GM18507 (cell line): Measurements from ENCODE around the gene ZNF684.
"Not testable (repeated sequence)": the region's sequence is repeated elsewhere in the genome, so short reads cannot be mapped to it uniquely, and the experiment has no call there.

Experiments used
- DNase-seq: peaks from one replicate; pipeline ENCODE4 v3.0.0; 2011; ENCODE audit warnings: low read depth; ENCODE audit not compliant: insufficient read length; ENCODE audit errors: extremely low spot score
- FAIRE-seq: peaks from 2 replicates; lab custom pipeline; 2011; peaks lifted over from hg19 to GRCh38; lab: Jason Lieb, UNC

The ZNF684 gene

GRCh38 chr1:40531381-40532061 lies at the start of gene ZNF684:
TSS of gene ZNF684 (plus strand) at chr1:40531637. CDS start at chr1:40533167, 1,530 bp downstream.
- FAIRE-seq (peak; percentile 100), DNase-seq (peak; percentile 89)

GRCh38 chr1:40495315-40495903 lies 36.0 kb upstream of the ZNF684 start:
- FAIRE-seq, result no peak

GRCh38 chr1:40502651-40503050 lies 28.8 kb upstream of the ZNF684 start:
- not testable (repeated sequence) for DNase-seq, FAIRE-seq

More at GRCh38 chr1:40495315-40495903, 36.0 kb upstream of the ZNF684 start:
- DNase-seq, result no peak

- no peak for DNase-seq
- no peak for FAIRE-seq
Observed at GRCh38 chr1:40507973-40508372, 23.5 kb upstream of the ZNF684 start.

- DNase-seq, result peak; percentile 62
- peak; percentile 91 for FAIRE-seq
Observed at GRCh38 chr1:40508375-40509341, 22.8 kb upstream of the ZNF684 start, which contains the start of gene EXO5. TSS of gene EXO5 (plus strand) at chr1:40508767. CDS start at chr1:40514545, 5,778 bp downstream.

- FAIRE-seq (no peak), DNase-seq (no peak)
Observed at GRCh38 chr1:40519517-40519916, 11.9 kb upstream of the ZNF684 start.

GRCh38 chr1:40530735-40531380 lies 579 bp upstream of the ZNF684 start:
- no peak for FAIRE-seq
- DNase-seq, result no peak

- no peak for DNase-seq
- no peak for FAIRE-seq
Observed at GRCh38 chr1:40532062-40532389, 589 bp downstream of the ZNF684 start.

GRCh38 chr1:40532844-40533424 lies 1.5 kb downstream of the ZNF684 start:
- FAIRE-seq (peak; percentile 74), DNase-seq (no peak)

GRCh38 chr1:40534589-40534988 lies 3.2 kb downstream of the ZNF684 start:
- DNase-seq, result no peak
- no peak for FAIRE-seq

GRCh38 chr1:40535732-40536131 lies 4.3 kb downstream of the ZNF684 start:
- no peak for DNase-seq
- FAIRE-seq, result no peak

- FAIRE-seq (no peak), DNase-seq (no peak)
Observed at GRCh38 chr1:40539338-40539737, 7.9 kb downstream of the ZNF684 start.

- no peak for DNase-seq
- no peak for FAIRE-seq
Observed at GRCh38 chr1:40546957-40547356, 15.5 kb downstream of the ZNF684 start.

- FAIRE-seq (no peak), DNase-seq (no peak)
Observed at GRCh38 chr1:40553017-40553416, 21.6 kb downstream of the ZNF684 start.

- FAIRE-seq, DNase-seq: not testable (repeated sequence)
Observed at GRCh38 chr1:40554807-40555206, 23.4 kb downstream of the ZNF684 start.

GRCh38 chr1:40556121-40556520 lies 24.7 kb downstream of the ZNF684 start:
- FAIRE-seq, result no peak
- no peak for DNase-seq

GRCh38 chr1:40558241-40558640 lies 26.8 kb downstream of the ZNF684 start:
- not testable (repeated sequence) for FAIRE-seq, DNase-seq

GRCh38 chr1:40562185-40562584 lies 30.7 kb downstream of the ZNF684 start:
- no peak for DNase-seq
- no peak for FAIRE-seq

- DNase-seq (no peak), FAIRE-seq (no peak)
Observed at GRCh38 chr1:40563266-40563665, 31.8 kb downstream of the ZNF684 start.
